Measurements from ENCODE around the gene ETS2.

DNA sequence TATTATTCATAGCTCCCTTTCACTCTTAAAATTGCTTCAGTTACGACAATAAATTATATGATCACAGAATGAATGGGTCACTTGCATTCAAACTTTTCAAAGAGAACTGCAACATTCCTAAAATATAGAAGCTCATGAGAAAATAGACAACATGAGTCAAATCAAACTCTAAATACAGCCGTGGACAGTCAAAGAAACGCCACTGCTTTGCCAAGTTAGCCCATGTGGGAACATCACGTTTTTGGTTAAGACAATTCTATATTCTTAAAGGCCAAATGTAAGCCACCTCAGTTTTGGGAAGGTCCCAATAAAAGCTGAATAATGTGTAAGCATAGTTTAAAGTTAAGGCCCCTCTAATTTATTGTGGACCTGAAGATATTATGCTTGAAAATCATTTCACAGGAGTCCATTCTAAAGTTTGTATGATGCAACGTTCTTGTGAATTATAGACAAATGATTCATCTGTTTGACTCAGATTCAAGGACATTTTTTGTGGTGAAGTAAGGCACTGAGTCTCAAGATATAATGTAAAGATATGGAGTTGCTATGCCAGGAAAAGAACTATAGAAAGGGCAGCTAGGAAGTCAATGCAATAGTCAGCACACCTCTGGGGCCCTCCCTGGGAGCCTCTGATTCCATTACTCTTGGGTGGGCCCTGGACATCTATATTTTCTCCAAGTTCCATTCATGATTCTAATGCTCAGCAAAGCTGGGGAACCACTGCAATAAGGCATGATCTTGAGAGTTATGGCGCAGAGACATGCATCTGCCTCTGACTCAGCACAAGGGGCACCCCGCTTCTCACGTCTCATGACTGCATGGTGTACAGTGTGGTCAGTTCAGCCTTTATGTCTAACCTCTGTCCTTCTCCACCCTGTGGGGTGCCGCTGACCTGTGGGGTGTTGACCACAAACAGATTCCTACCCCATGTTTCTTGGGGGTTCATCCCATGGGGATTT is 33.9 kb downstream of the ETS2 start:
- TF ChIP-seq, protein P1, sequence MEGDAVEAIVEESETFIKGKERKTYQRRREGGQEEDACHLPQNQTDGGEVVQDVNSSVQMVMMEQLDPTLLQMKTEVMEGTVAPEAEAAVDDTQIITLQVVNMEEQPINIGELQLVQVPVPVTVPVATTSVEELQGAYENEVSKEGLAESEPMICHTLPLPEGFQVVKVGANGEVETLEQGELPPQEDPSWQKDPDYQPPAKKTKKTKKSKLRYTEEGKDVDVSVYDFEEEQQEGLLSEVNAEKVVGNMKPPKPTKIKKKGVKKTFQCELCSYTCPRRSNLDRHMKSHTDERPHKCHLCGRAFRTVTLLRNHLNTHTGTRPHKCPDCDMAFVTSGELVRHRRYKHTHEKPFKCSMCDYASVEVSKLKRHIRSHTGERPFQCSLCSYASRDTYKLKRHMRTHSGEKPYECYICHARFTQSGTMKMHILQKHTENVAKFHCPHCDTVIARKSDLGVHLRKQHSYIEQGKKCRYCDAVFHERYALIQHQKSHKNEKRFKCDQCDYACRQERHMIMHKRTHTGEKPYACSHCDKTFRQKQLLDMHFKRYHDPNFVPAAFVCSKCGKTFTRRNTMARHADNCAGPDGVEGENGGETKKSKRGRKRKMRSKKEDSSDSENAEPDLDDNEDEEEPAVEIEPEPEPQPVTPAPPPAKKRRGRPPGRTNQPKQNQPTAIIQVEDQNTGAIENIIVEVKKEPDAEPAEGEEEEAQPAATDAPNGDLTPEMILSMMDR (IDR thresholded peaks at IDR 0.05), result no peak
- no peak for TF ChIP-seq EZH2 (IDR thresholded peaks at IDR 0.05)
